Daoy (cell line): Measurements from ENCODE around the gene ZNF70. TPM values are rescaled to one million over a fixed set of nuclear protein-coding genes. Genes with fewer than 3 reads are reported as not detected.
"Not testable (repeated sequence)": the region's sequence is repeated elsewhere in the genome, so short reads cannot be mapped to it uniquely, and the experiment has no call there.

Source experiments
- DNase-seq: peaks from one replicate; pipeline ENCODE4 v3.0.0-alpha.2; 2015; ENCODE audit warnings: low read depth
- total RNA-seq: library from RNA; depleted of rRNA; stranded (reverse); fragments of >200 nt; shearing (Covaris generic); gene quantifications from 2 replicates; pipeline ENCODE4 v1.2.3, GENCODE V29; 2014

Gene ZNF70
- total RNA-seq, 1 experiment from 2014 or later, result 3.1 TPM

GRCh38 chr22:23756891-23757290, 6.0 kb upstream of the ZNF70 start:
- DNase-seq, result no peak

- no peak for DNase-seq
Observed at GRCh38 chr22:23755711-23756110, 4.8 kb upstream of the ZNF70 start.

DNA sequence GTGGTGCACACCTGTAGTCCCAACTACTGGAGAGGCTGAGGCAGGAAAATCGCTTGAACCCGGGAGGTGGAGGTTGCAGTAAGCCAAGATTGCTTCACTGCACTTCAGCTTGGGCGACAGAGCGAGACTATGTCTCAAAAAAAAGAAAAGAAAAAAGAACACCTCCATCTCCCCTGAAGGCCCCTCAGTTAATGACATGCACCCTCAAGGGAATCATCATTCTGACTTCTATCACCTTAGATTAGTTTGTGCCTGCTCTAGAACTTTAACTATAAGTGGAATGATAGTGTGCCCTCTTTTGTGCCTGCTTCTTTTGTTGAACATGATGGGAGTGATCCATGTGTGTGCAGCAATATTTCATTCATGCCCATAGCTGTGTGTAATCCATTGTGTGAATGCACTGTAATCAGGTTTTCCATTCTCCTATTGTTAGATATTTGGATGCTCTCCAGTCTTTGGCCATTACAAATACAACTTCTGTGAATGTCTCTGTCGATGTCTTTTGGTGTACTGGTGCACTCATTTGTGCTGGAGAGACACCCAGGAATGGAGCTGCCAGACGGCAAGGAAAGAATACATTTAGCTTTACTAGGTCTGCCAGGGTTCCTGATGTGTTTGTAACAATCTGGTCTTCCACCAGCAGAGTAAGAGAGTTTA, 4.2 kb upstream of the ZNF70 start:
- no peak for DNase-seq

DNA sequence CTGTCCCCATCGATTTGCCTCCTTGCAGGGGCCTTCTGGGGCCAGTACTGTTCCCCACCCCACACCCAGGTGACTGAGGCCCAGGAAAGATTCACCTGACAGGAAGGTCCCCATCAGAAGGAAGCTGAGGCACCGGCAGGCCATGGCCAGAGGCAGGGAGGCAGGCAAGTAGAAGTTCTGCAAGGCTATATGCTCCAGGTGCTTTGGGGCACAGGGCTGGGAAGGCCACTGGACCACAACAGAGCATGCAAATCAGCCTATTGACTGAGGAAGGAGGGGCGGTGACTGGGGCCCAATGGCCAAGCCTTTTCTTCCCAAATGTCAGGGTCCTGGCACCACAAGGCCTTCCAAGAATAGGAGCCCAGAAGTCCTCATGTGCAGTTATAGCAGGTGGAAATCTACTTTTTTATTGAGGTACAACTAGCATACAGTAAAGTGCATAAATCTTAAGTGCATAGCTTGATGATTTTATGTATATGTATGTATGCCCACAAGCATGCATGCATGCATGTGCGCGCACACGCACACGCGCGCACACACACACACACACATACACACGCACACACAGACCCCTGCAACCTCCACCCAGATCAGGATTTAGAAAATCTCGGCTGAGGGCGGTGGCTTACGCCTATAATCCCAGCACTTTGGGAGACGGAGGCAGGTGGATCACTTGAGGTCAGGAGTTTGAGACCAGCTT, 3.5 kb upstream of the ZNF70 start, which contains the start of gene VPREB3:
VPREB3 (minus strand) TSS at position 206 of the 700 bp plus-strand sequence; CDS start at position 144, 62 bp downstream.
- DNase-seq, result no peak

GRCh38 chr22:23753385-23753784, 2.5 kb upstream of the ZNF70 start:
- DNase-seq, result no peak

GRCh38 chr22:23752750-23753149, 1.8 kb upstream of the ZNF70 start:
- DNase-seq, result no peak

GRCh38 chr22:23752090-23752691, 1.3 kb upstream of the ZNF70 start:
- no peak for DNase-seq

GRCh38 chr22:23751441-23751996, 607 bp upstream of the ZNF70 start:
- DNase-seq, result no peak

GRCh38 chr22:23750367-23750713, 572 bp downstream of the ZNF70 start:
- DNase-seq, result no peak

DNA sequence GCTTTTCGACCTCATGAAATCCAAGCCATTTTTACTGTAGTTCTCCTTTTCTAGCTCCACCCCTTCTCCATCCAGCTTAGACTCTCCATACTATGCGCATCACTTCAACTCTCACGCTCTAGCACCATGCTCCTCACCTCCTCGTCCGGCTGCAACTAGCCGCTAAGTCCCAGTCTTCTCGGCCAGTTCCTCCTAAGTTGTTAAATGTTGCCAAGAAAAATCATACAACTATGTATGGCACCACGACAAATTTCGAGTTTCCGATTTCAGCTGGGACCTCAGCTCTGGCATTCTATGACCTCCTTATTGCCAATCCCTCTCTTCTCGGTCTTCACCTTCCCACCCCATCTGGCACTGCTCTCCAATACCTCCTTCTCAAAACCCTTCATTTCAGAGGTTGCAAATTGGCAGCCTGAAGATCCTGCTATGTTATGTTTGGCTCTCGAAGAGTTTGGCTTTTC, 1.0 kb downstream of the ZNF70 start:
- DNase-seq, result no peak

DNA sequence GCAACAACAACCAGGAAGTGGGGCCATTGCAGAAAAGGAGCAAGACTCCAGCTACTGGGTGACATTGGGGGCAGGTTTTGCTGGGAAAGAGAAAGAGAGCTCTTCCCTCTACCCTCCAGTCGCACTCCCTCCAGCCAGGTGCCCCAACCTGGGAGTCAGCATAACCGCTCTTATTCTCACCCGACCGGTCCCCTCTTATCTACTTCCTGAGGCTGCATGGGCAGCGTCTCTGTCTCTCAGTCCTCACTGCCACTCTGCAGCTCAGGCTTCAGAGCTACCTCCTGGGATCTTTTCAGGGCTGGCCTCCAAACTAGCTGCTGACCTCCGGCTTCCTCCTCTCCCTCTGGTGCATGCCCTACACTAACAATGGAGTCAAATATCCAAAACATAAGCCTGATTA, 5.1 kb downstream of the ZNF70 start:
- no peak for DNase-seq

- no peak for DNase-seq
Observed at GRCh38 chr22:23744485-23744884, 6.4 kb downstream of the ZNF70 start.

- DNase-seq, result no peak
Observed at GRCh38 chr22:23744001-23744400, 6.9 kb downstream of the ZNF70 start.

- no peak for DNase-seq
Observed at GRCh38 chr22:23743303-23743705, 7.6 kb downstream of the ZNF70 start.

- no peak for DNase-seq
Observed at GRCh38 chr22:23742505-23743264, 8.2 kb downstream of the ZNF70 start.

GRCh38 chr22:23737696-23738095, 13.2 kb downstream of the ZNF70 start:
- DNase-seq, result no peak

DNA sequence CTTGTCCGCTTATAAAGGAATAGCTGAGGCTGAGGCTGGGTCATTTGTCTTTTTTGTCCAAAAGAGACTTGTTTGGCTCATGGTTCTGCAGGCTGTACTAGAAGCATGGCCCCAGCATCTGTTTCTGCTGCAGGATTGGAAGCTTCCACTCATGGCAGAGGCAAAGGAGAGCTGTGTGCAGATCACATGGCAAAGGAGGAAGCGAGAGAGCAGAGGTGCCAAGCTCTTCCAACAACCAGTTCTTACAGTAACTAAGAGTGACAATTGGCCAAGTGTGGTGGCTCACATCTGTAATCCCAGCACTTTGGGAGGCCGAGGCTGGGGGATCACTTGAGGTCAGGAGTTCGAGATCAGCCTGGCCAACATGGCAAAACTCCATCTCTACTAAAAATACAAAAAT, 22.8 kb downstream of the ZNF70 start:
- not testable (repeated sequence) for DNase-seq

GRCh38 chr22:23722724-23723123, 28.2 kb downstream of the ZNF70 start:
- DNase-seq, result no peak

GRCh38 chr22:23722160-23722559, 28.8 kb downstream of the ZNF70 start:
- no peak for DNase-seq

- no peak for DNase-seq
Observed at GRCh38 chr22:23720855-23721254, 30.1 kb downstream of the ZNF70 start.

- DNase-seq, result no peak
Observed at GRCh38 chr22:23718371-23719165, 32.3 kb downstream of the ZNF70 start.
